ENCODE results near the gene ARFGEF3. TPM values are rescaled to one million over a fixed set of nuclear protein-coding genes. Genes with fewer than 3 reads are reported as not detected.

Gene ARFGEF3
- 0.59 and 1.1 TPM in 2 replicates for total RNA-seq

GRCh38 chr6:138161338-138162110, at the start of gene ARFGEF3:
Gene ARFGEF3, plus strand, starts transcription at chr6:138161939. Its CDS starts 148 bp downstream, at chr6:138162087.

GRCh38 chr6:138218449-138218848, 56.7 kb downstream of the ARFGEF3 start, which contains the start of gene PBOV1:
Gene PBOV1, minus strand, starts transcription at chr6:138218491. Its CDS starts 96 bp downstream, at chr6:138218395.

GRCh38 chr6:138377844-138378243, 216.1 kb downstream of the ARFGEF3 start, which contains the start of gene SMIM28:
Gene SMIM28, plus strand, starts transcription at chr6:138377905. Its CDS starts 168 bp downstream, at chr6:138378073.

Other genes starting within 250 kb of the ARFGEF3 start
- 13.4 and 21.5 TPM in 2 replicates for gene PERP, start 54.5 kb upstream of the ARFGEF3 start, total RNA-seq
- gene PBOV1, start 56.6 kb downstream of the ARFGEF3 start, total RNA-seq: not detected in 2 replicates
- gene SMIM28, start 216.0 kb downstream of the ARFGEF3 start, total RNA-seq: not detected in 2 replicates
- 26.9 and 40.7 TPM in 2 replicates for gene HEBP2, start 242.3 kb downstream of the ARFGEF3 start, total RNA-seq

Measured in smooth muscle cell of the umbilical artery (primary cell).